BLaER1 (cell line): ENCODE data around the gene MSRB3.

ENCODE experiments used
- H3K27ac ChIP-seq: shearing (Covaris generic); formaldehyde crosslinking; 2 replicates; pipeline ENCODE4 v1.8.1; 2022
- H3K27me3 ChIP-seq: shearing (Covaris generic); formaldehyde crosslinking; 2 replicates; pipeline ENCODE4 v1.8.1; 2022
- H3K36me3 ChIP-seq: shearing (Covaris generic); formaldehyde crosslinking; 2 replicates; pipeline ENCODE4 v1.8.1; 2022
- H3K4me1 ChIP-seq: shearing (Covaris generic); formaldehyde crosslinking; 2 replicates; pipeline ENCODE4 v1.8.1; 2022
- H3K4me2 ChIP-seq: shearing (Covaris generic); formaldehyde crosslinking; 2 replicates; pipeline ENCODE4 v1.8.1; 2022
- H3K4me3 ChIP-seq: shearing (Covaris generic); formaldehyde crosslinking; 2 replicates; pipeline ENCODE4 v1.8.1; 2022
- H3K9ac ChIP-seq: shearing (Covaris generic); formaldehyde crosslinking; 2 replicates; pipeline ENCODE4 v1.8.1; 2022
- H3K9me3 ChIP-seq: shearing (Covaris generic); formaldehyde crosslinking; 2 replicates; pipeline ENCODE4 v1.8.1; 2022
- H4K20me1 ChIP-seq: shearing (Covaris generic); formaldehyde crosslinking; 2 replicates; pipeline ENCODE4 v1.8.1; 2022
- Cebpa-rat ChIP-seq: shearing (Covaris generic); IDR thresholded peaks from 2 replicates; pipeline ENCODE4 v1.8.1; 2022

The MSRB3 gene

GRCh38 chr12:65409726-65410125, 131.2 kb downstream of the MSRB3 start:
- no peak overlapping the region for H3K4me3 ChIP-seq
- H3K4me1 ChIP-seq, result peaks cover 9% of the 10 kb centered on the region
- no peaks in the 10 kb centered on the region for H3K36me3 ChIP-seq
- H3K27me3 ChIP-seq, result no peaks in the 10 kb centered on the region
- no peak overlapping the region for H3K27ac ChIP-seq
- H4K20me1 ChIP-seq, result no peaks in the 10 kb centered on the region
- no peak overlapping the region for H3K9ac ChIP-seq
- H3K4me2 ChIP-seq, result no peak overlapping the region
- H3K9me3 ChIP-seq, result peaks cover 9% of the 10 kb centered on the region; the same call in 1 of the 2 replicates
- no peak for TF ChIP-seq Cebpa-rat

- peaks cover 9% of the 10 kb centered on the region; the same call in 1 of the 2 replicates for H3K9me3 ChIP-seq
- H3K9ac ChIP-seq, result no peak overlapping the region
- no peak overlapping the region for H3K27ac ChIP-seq
- H3K4me3 ChIP-seq, result no peak overlapping the region
- H3K36me3 ChIP-seq, result no peaks in the 10 kb centered on the region
- H3K27me3 ChIP-seq, result no peaks in the 10 kb centered on the region
- no peaks in the 10 kb centered on the region for H4K20me1 ChIP-seq
- no peak overlapping the region for H3K4me2 ChIP-seq
- H3K4me1 ChIP-seq, result peaks cover 9% of the 10 kb centered on the region
- no peak for TF ChIP-seq Cebpa-rat
These were observed 132.7 kb downstream of the MSRB3 start for GRCh38 chr12:65411171-65411570.

DNA sequence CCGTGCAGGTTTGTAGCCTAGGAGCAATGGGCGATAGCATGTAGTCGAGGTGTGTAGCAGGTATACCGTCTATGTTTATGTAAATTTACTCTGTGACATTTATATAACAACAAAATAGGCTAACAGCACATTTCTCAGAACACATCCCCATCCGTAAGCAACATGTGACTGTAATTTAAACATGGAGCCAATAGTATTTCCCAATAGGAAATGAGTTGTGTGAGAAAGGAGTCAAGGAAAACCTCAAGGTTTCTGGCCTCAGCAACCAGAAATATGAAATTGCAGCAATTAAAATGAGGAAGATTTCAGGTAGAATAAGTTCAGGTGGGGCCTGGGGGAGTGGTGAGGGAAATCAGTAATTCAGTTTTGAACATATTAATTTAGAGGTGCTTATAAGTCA, 136.0 kb downstream of the MSRB3 start:
- Histone ChIP-seq H4K20me1 (no peaks in the 10 kb centered on the region), H3K27ac (no peak overlapping the region), H3K4me3 (no peak overlapping the region), H3K4me2 (peak overlapping the region; percentile 36; the same call in 1 of the 2 replicates), H3K36me3 (no peaks in the 10 kb centered on the region), H3K27me3 (no peaks in the 10 kb centered on the region), H3K9ac (no peak overlapping the region), H3K9me3 (peaks cover 15% of the 10 kb centered on the region), H3K4me1 (peaks cover 9% of the 10 kb centered on the region)
- no peak for TF ChIP-seq Cebpa-rat

GRCh38 chr12:65415826-65416225, 137.3 kb downstream of the MSRB3 start:
- H3K4me1 ChIP-seq, result peaks cover 9% of the 10 kb centered on the region
- H3K27ac ChIP-seq, result no peak overlapping the region
- H3K4me2 ChIP-seq, result no peak overlapping the region
- H3K4me3 ChIP-seq, result no peak overlapping the region
- H3K9me3 ChIP-seq, result peaks cover 28% of the 10 kb centered on the region
- TF ChIP-seq Cebpa-rat, result no peak
- no peaks in the 10 kb centered on the region for H4K20me1 ChIP-seq
- no peaks in the 10 kb centered on the region for H3K27me3 ChIP-seq
- no peak overlapping the region for H3K9ac ChIP-seq
- H3K36me3 ChIP-seq, result no peaks in the 10 kb centered on the region; the same call in 1 of the 2 replicates

- Histone ChIP-seq H3K27me3 (no peaks in the 10 kb centered on the region), H3K36me3 (no peaks in the 10 kb centered on the region; the same call in 1 of the 2 replicates), H4K20me1 (no peaks in the 10 kb centered on the region), H3K4me1 (peaks cover under 1% of the 10 kb centered on the region; the same call in 1 of the 2 replicates), H3K4me3 (no peak overlapping the region), H3K9me3 (peaks cover 44% of the 10 kb centered on the region), H3K4me2 (no peak overlapping the region), H3K9ac (no peak overlapping the region), H3K27ac (no peak overlapping the region)
- TF ChIP-seq Cebpa-rat, result no peak
These were observed 141.0 kb downstream of the MSRB3 start for GRCh38 chr12:65419284-65420072.

DNA sequence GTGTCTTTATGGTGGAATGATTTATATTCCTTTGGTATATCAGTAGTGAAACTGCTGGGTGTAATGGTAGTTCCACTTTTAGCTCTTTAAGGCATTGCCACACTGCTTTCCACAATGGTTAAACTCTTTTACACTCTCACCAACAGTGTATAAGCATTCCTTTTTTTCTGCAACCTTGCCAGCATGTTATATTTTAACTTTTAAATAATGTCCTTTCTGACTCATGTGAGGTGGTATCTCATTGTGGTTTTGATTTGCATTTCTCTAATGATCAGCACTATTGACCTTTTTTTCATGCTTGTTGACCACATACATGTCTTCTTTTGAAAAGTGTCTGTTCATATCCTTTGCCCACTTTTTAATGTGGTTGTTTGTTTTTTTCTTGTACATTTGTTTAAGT, 142.5 kb downstream of the MSRB3 start:
- Histone ChIP-seq H3K36me3 (no peaks in the 10 kb centered on the region; the same call in 1 of the 2 replicates), H3K9me3 (peaks cover 48% of the 10 kb centered on the region), H3K4me3 (no peak overlapping the region), H3K27me3 (no peaks in the 10 kb centered on the region), H3K4me2 (no peak overlapping the region), H4K20me1 (no peaks in the 10 kb centered on the region), H3K9ac (no peak overlapping the region), H3K4me1 (no peaks in the 10 kb centered on the region), H3K27ac (no peak overlapping the region)
- no peak for TF ChIP-seq Cebpa-rat

- H4K20me1 ChIP-seq, result no peaks in the 10 kb centered on the region
- H3K27me3 ChIP-seq, result no peaks in the 10 kb centered on the region
- H3K4me1 ChIP-seq, result no peaks in the 10 kb centered on the region
- no peak for TF ChIP-seq Cebpa-rat
- H3K36me3 ChIP-seq, result no peaks in the 10 kb centered on the region
- no peak overlapping the region for H3K9ac ChIP-seq
- no peak overlapping the region for H3K4me3 ChIP-seq
- H3K4me2 ChIP-seq, result no peak overlapping the region
- no peak overlapping the region for H3K27ac ChIP-seq
- peaks cover 23% of the 10 kb centered on the region for H3K9me3 ChIP-seq
These were observed 149.2 kb downstream of the MSRB3 start for GRCh38 chr12:65427646-65428045.

GRCh38 chr12:65430006-65430405, 151.5 kb downstream of the MSRB3 start:
- no peak overlapping the region for H3K9ac ChIP-seq

DNA sequence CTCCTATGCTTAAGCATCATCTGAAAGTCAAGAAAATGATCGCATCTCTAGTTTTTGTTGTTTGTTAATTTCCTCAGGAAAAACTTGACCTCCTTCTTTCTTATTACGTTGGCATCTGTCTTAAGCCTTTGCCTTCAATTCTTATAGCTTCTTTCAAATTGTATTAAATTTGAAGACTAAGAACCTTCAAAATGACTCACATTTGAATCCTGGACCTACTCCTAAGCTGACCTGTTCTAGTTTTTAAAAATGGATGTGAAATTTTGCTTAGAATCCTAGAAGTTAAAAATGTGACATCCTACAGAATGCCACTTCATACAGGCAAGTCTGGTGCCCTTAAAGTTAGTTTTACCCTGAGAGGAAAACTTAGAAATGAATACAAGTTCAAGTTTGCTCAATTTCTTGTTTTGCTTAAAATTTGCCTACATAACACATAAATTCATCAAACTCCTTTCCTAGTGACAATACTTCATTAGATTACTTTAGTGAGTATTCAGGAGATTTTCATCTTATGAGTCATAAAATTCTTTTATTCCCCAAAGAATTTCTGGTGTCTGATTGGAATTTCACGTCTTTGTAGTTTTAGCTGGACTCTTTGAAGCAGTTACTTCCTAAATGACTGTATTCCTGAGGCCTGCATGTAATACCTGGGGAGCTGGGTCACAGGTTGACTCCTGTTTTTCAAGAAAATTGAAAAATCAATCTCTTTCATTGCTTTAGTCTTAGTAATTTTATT, 152.3 kb downstream of the MSRB3 start:
- Histone ChIP-seq H3K27me3 (no peaks in the 10 kb centered on the region), H4K20me1 (no peaks in the 10 kb centered on the region), H3K4me2 (no peak overlapping the region), H3K36me3 (no peaks in the 10 kb centered on the region), H3K9ac (no peak overlapping the region), H3K27ac (no peak overlapping the region), H3K4me3 (no peak overlapping the region), H3K4me1 (no peaks in the 10 kb centered on the region), H3K9me3 (peaks cover 14% of the 10 kb centered on the region)
- no peak for TF ChIP-seq Cebpa-rat

More at GRCh38 chr12:65430006-65430405, 151.5 kb downstream of the MSRB3 start:
- Histone ChIP-seq H3K4me2 (no peak overlapping the region), H3K4me1 (no peaks in the 10 kb centered on the region), H3K4me3 (no peak overlapping the region), H4K20me1 (no peaks in the 10 kb centered on the region), H3K36me3 (no peaks in the 10 kb centered on the region), H3K27ac (no peak overlapping the region), H3K27me3 (no peaks in the 10 kb centered on the region), H3K9me3 (peaks cover 15% of the 10 kb centered on the region)
- no peak for TF ChIP-seq Cebpa-rat

DNA sequence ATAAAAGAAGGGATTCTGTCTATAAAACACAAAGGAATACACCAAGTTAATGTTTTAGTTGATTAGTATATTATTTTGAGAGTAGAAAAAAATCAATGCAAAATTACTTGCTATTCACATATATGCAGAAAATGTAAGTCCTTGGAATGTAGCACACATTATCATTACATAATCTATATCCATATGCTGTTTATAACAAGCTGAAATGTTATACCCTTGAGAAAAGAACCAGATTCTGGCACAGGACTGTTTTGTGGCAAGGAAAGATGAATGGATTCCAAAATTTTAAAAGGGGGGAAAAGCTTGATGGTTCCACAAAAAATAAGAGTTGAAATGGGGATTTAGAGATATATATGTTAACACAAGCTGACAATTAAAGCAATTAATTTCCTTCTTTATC, 153.6 kb downstream of the MSRB3 start:
- Histone ChIP-seq H3K27me3 (no peaks in the 10 kb centered on the region), H3K4me2 (no peak overlapping the region), H3K4me1 (no peaks in the 10 kb centered on the region), H3K9ac (no peak overlapping the region), H3K36me3 (no peaks in the 10 kb centered on the region), H3K9me3 (peaks cover 1% of the 10 kb centered on the region; the same call in 1 of the 2 replicates), H4K20me1 (no peaks in the 10 kb centered on the region), H3K27ac (no peak overlapping the region), H3K4me3 (no peak overlapping the region)
- no peak for TF ChIP-seq Cebpa-rat
